Activated gamma-delta T cell treated with anti-CD3 and anti-CD28 coated beads, Interleukin-2, amount 50 U/mL, for 16 hours (primary cell): Measurements from ENCODE around the gene DDX10.

Experiments used
- DNase-seq: peaks from one replicate; pipeline ENCODE4 v3.0.0-alpha.2; 2020; ENCODE audit warnings: low read depth

DDX10 gene

GRCh38 chr11:108939135-108939534, 274.3 kb downstream of the DDX10 start:
- DNase-seq = no peak

- DNase-seq = no peak
Observed at GRCh38 chr11:108943853-108944252, 279.0 kb downstream of the DDX10 start.

GRCh38 chr11:108944471-108945178, 279.8 kb downstream of the DDX10 start:
- DNase-seq = no peak

- DNase-seq = no peak
Observed at GRCh38 chr11:108945341-108945740, 280.5 kb downstream of the DDX10 start.

GRCh38 chr11:108947654-108948570, 283.0 kb downstream of the DDX10 start:
- no peak for DNase-seq

- DNase-seq = no peak
Observed at GRCh38 chr11:108958368-108959104, 293.7 kb downstream of the DDX10 start.

- no peak for DNase-seq
Observed at GRCh38 chr11:108959105-108959761, 294.4 kb downstream of the DDX10 start.

GRCh38 chr11:108959874-108960273, 295.0 kb downstream of the DDX10 start:
- no peak for DNase-seq

- no peak for DNase-seq
Observed at GRCh38 chr11:108960501-108960900, 295.6 kb downstream of the DDX10 start.

- no peak for DNase-seq
Observed at GRCh38 chr11:108961095-108961494, 296.2 kb downstream of the DDX10 start.

GRCh38 chr11:108963118-108963517, 298.2 kb downstream of the DDX10 start:
- no peak for DNase-seq

GRCh38 chr11:108965306-108966001, 300.6 kb downstream of the DDX10 start:
- no peak for DNase-seq

GRCh38 chr11:108966206-108966605, 301.3 kb downstream of the DDX10 start:
- DNase-seq = no peak

GRCh38 chr11:108966978-108967377, 302.1 kb downstream of the DDX10 start:
- DNase-seq = no peak

GRCh38 chr11:108967571-108967970, 302.7 kb downstream of the DDX10 start:
- DNase-seq = no peak

GRCh38 chr11:108970221-108970991, 305.5 kb downstream of the DDX10 start:
- DNase-seq = no peak

GRCh38 chr11:108973402-108974162, 308.7 kb downstream of the DDX10 start:
- no peak for DNase-seq

GRCh38 chr11:108975026-108975425, 310.2 kb downstream of the DDX10 start:
- DNase-seq = no peak

- DNase-seq = no peak
Observed at GRCh38 chr11:108975641-108976071, 310.8 kb downstream of the DDX10 start.
